GM12878 (cell line): ENCODE results near the gene KAT14.

Experiments
- EP300 ChIP-seq, 2 experiments: fragments of 150-350 bp in 1 of 2; IDR thresholded peaks; 2 replicates each; pipeline ENCODE4 v1.6.1; 2011 to 2012; ENCODE audit warnings: low read depth in 2 of 2, low read length in 2 of 2, borderline replicate concordance in 1 of 2, improper control_type of control experiment in 1 of 2, inconsistent platforms in 1 of 2; ENCODE audit not compliant: control insufficient read depth in 1 of 2
- TF ChIP-seq, protein P1 (sequence below), 3 experiments: IDR thresholded peaks in 2 of 3; conservative IDR thresholded peaks in 1 of 3; 2 replicates each; pipeline ENCODE4 v1.5.1; 2011; ENCODE audit warnings: low read depth in 3 of 3, low read length in 3 of 3, mild to moderate bottlenecking in 3 of 3, control low read depth in 2 of 3, moderate library complexity in 2 of 3, inconsistent platforms in 1 of 3, mixed read lengths in 1 of 3; ENCODE audit not compliant: control insufficient read depth in 2 of 3, insufficient read depth in 1 of 3; ENCODE audit errors: extremely low read depth in 1 of 3

DNA sequence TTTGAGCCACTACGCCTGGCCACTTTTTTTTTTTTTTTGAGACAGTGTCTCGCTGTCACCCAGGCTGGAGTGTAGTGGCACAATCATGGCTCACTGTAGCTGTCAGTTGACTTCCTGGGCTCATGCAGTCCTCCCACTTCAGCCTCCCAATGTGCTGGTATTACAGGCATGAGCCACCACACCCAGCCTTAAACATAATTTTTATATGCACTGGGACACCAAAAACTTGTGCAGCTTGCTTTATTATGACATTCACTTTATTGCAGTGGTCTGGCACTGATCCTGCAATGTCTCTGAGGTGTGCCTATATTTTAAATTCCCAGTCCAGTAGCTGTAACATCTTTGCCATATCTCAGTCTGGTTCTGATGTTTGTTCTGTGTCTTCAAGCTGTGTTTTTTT is 34.7 kb downstream of the KAT14 start:
- TF ChIP-seq, protein P1, sequence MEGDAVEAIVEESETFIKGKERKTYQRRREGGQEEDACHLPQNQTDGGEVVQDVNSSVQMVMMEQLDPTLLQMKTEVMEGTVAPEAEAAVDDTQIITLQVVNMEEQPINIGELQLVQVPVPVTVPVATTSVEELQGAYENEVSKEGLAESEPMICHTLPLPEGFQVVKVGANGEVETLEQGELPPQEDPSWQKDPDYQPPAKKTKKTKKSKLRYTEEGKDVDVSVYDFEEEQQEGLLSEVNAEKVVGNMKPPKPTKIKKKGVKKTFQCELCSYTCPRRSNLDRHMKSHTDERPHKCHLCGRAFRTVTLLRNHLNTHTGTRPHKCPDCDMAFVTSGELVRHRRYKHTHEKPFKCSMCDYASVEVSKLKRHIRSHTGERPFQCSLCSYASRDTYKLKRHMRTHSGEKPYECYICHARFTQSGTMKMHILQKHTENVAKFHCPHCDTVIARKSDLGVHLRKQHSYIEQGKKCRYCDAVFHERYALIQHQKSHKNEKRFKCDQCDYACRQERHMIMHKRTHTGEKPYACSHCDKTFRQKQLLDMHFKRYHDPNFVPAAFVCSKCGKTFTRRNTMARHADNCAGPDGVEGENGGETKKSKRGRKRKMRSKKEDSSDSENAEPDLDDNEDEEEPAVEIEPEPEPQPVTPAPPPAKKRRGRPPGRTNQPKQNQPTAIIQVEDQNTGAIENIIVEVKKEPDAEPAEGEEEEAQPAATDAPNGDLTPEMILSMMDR (IDR thresholded peaks at IDR 0.05 in 2 of 3, conservative IDR thresholded peaks at IDR 0.05 in 1 of 3; ENCODE audit: control insufficient read depth in 2 of 3, extremely low read depth in 1 of 3, insufficient read depth in 1 of 3, low read depth in 3 of 3, low read length in 3 of 3), result no peak
- no peak for TF ChIP-seq EP300 (IDR thresholded peaks at IDR 0.05; ENCODE audit: borderline replicate concordance in 1 of 2, control insufficient read depth in 1 of 2, low read depth in 2 of 2, low read length in 2 of 2)
